ENCODE results near the gene CSTB.

CSTB gene

GRCh38 chr21:43739621-43740435 lies 36.3 kb downstream of the CSTB start:
- H3K4me3 ChIP-seq (ENCODE audit: low read depth, low read length), result no peak overlapping the region
- no peak for TF ChIP-seq CTCF (IDR thresholded peaks at IDR 0.05; ENCODE audit: borderline replicate concordance, insufficient read depth, low read depth, low read length)

GRCh38 chr21:43737158-43737950 lies 38.8 kb downstream of the CSTB start:
- no peak overlapping the region for H3K4me3 ChIP-seq (ENCODE audit: low read depth, low read length)
- TF ChIP-seq CTCF (IDR thresholded peaks at IDR 0.05; ENCODE audit: borderline replicate concordance, insufficient read depth, low read depth, low read length), result no peak

GRCh38 chr21:43736224-43736883 lies 39.8 kb downstream of the CSTB start:
- TF ChIP-seq CTCF (IDR thresholded peaks at IDR 0.05; ENCODE audit: borderline replicate concordance, insufficient read depth, low read depth, low read length), result no peak
- H3K4me3 ChIP-seq (ENCODE audit: low read depth, low read length), result no peak overlapping the region

- H3K4me3 ChIP-seq (ENCODE audit: low read depth, low read length), result no peak overlapping the region
- no peak for TF ChIP-seq CTCF (IDR thresholded peaks at IDR 0.05; ENCODE audit: borderline replicate concordance, insufficient read depth, low read depth, low read length)
Observed at GRCh38 chr21:43735236-43736091, 40.6 kb downstream of the CSTB start.

- TF ChIP-seq CTCF (IDR thresholded peaks at IDR 0.05; ENCODE audit: borderline replicate concordance, insufficient read depth, low read depth, low read length), result no peak
- no peak overlapping the region for H3K4me3 ChIP-seq (ENCODE audit: low read depth, low read length)
Observed at GRCh38 chr21:43734928-43735229, 41.2 kb downstream of the CSTB start.

GRCh38 chr21:43734131-43734927 lies 41.8 kb downstream of the CSTB start:
- no peak overlapping the region for H3K4me3 ChIP-seq (ENCODE audit: low read depth, low read length)
- TF ChIP-seq CTCF (IDR thresholded peaks at IDR 0.05; ENCODE audit: borderline replicate concordance, insufficient read depth, low read depth, low read length), result no peak
